ENCODE data around the gene PHF8. TPM values are rescaled to one million over a fixed set of nuclear protein-coding genes. Genes with fewer than 3 reads are reported as not detected.

The PHF8 gene
- total RNA-seq, 1 donor from 2014 or later = 10.7 TPM

- DNase-seq = no peak
- ATAC-seq = no peak
- intact Hi-C loops (cut with micrococcal nuclease) = no loop called here
Measured at GRCh38 chrX:54030329-54030728, 13.9 kb downstream of the PHF8 start.

GRCh38 chrX:54029529-54030143 lies 14.6 kb downstream of the PHF8 start:
- peak; percentile 28 for DNase-seq
- intact Hi-C loops (cut with micrococcal nuclease) = no loop called here
- ATAC-seq = peak; percentile 39

- ATAC-seq (no peak), DNase-seq (no peak)
- intact Hi-C loops (cut with micrococcal nuclease) = no loop called here
Measured at GRCh38 chrX:54024350-54024749, 19.9 kb downstream of the PHF8 start.

GRCh38 chrX:54012830-54013500 lies 31.3 kb downstream of the PHF8 start:
- no peak for ATAC-seq
- intact Hi-C loops (cut with micrococcal nuclease) = no loop called here
- no peak for DNase-seq

- intact Hi-C loops (cut with micrococcal nuclease) = no loop called here
- ATAC-seq (no peak), DNase-seq (no peak)
Measured at GRCh38 chrX:54007682-54008081, 36.6 kb downstream of the PHF8 start.

GRCh38 chrX:53997724-53998123 lies 46.5 kb downstream of the PHF8 start:
- ATAC-seq (no peak), DNase-seq (no peak)
- intact Hi-C loops (cut with micrococcal nuclease) = no loop called here

- no peak for ATAC-seq
- intact Hi-C loops (cut with micrococcal nuclease) = no loop called here
- no peak for DNase-seq
Measured at GRCh38 chrX:53992589-53992988, 51.7 kb downstream of the PHF8 start.

- no peak for DNase-seq
- no peak for ATAC-seq
- intact Hi-C loops (cut with micrococcal nuclease) = no loop called here
Measured at GRCh38 chrX:53990171-53990570, 54.1 kb downstream of the PHF8 start.

GRCh38 chrX:53984895-53985294 lies 59.4 kb downstream of the PHF8 start:
- DNase-seq (no peak), ATAC-seq (no peak)
- intact Hi-C loops (cut with micrococcal nuclease) = no loop called here

- ATAC-seq (no peak), DNase-seq (no peak)
- intact Hi-C loops (cut with micrococcal nuclease) = no loop called here
Measured at GRCh38 chrX:53974529-53974928, 69.7 kb downstream of the PHF8 start.

- intact Hi-C loops (cut with micrococcal nuclease) = no loop called here
- ATAC-seq = no peak
- no peak for DNase-seq
Measured at GRCh38 chrX:53969540-53969939, 74.7 kb downstream of the PHF8 start.

- intact Hi-C loops (cut with micrococcal nuclease) = no loop called here
- ATAC-seq (no peak), DNase-seq (no peak)
Measured at GRCh38 chrX:53950130-53950733, 94.0 kb downstream of the PHF8 start.

GRCh38 chrX:53940180-53940579 lies 104.1 kb downstream of the PHF8 start:
- intact Hi-C loops (cut with micrococcal nuclease) = no loop called here
- ATAC-seq = no peak
- no peak for DNase-seq

GRCh38 chrX:53939127-53939526 lies 105.1 kb downstream of the PHF8 start:
- intact Hi-C loops (cut with micrococcal nuclease) = no loop called here
- ATAC-seq (no peak), DNase-seq (no peak)

GRCh38 chrX:53930515-53931380 lies 113.5 kb downstream of the PHF8 start:
- intact Hi-C loops (cut with micrococcal nuclease) = no loop called here
- no peak for DNase-seq
- no peak for ATAC-seq

GRCh38 chrX:53926030-53926429 lies 118.2 kb downstream of the PHF8 start:
- intact Hi-C loops (cut with micrococcal nuclease) = no loop called here
- ATAC-seq (no peak), DNase-seq (no peak)

GRCh38 chrX:53918702-53919101 lies 125.6 kb downstream of the PHF8 start:
- ATAC-seq (no peak), DNase-seq (no peak)
- intact Hi-C loops (cut with micrococcal nuclease) = no loop called here

- ATAC-seq (no peak), DNase-seq (no peak)
- intact Hi-C loops (cut with micrococcal nuclease) = no loop called here
Measured at GRCh38 chrX:53900623-53901022, 143.7 kb downstream of the PHF8 start.

- intact Hi-C loops (cut with micrococcal nuclease) = no loop called here
- no peak for ATAC-seq
Measured at GRCh38 chrX:53895270-53895669, 149.0 kb downstream of the PHF8 start.

More at GRCh38 chrX:53895270-53895669, 149.0 kb downstream of the PHF8 start:
- DNase-seq = no peak
